RWPE2 (cell line): ENCODE results near the gene EXOSC7.
"Not testable (repeated sequence)": the region's sequence is repeated elsewhere in the genome, so short reads cannot be mapped to it uniquely, and the experiment has no call there.

Source experiments
- ATAC-seq: fragments of 200-7000 bp; cut with Tn5 transposase; 3 replicates; pipeline ENCODE4 v1.9.1; 2021; ENCODE audit warnings: low read depth
- DNase-seq: peaks from one replicate; pipeline ENCODE4 v3.0.0-alpha.2; 2020; ENCODE audit warnings: low spot score
- H3K27ac ChIP-seq: fragments of 450-650 bp; 2 replicates; pipeline ENCODE4 v1.5.1; 2017; ENCODE audit warnings: mild to moderate bottlenecking; ENCODE audit not compliant: poor library complexity, severe bottlenecking
- H3K27me3 ChIP-seq: fragments of 250-450 bp; sonication (Bioruptor Pico); 2 replicates; pipeline ENCODE4 v1.5.1; 2021; ENCODE audit warnings: mild to moderate bottlenecking, moderate library complexity; ENCODE audit not compliant: insufficient read depth, poor library complexity, severe bottlenecking
- H3K36me3 ChIP-seq: fragments of 250-450 bp; sonication (Bioruptor Pico); 2 replicates; pipeline ENCODE4 v1.5.1; 2020; ENCODE audit warnings: low read depth, mild to moderate bottlenecking, moderate library complexity
- H3K4me1 ChIP-seq: fragments of 250-450 bp; sonication (Bioruptor Pico); 2 replicates; pipeline ENCODE4 v1.5.1; 2021; ENCODE audit warnings: mild to moderate bottlenecking, moderate library complexity; ENCODE audit not compliant: insufficient read depth, poor library complexity, severe bottlenecking
- H3K4me3 ChIP-seq: fragments of 250-450 bp; sonication (Bioruptor Pico); 2 replicates; pipeline ENCODE4 v1.5.1; 2021; ENCODE audit warnings: mild to moderate bottlenecking, moderate library complexity; ENCODE audit not compliant: severe bottlenecking
- H3K9me3 ChIP-seq: fragments of 250-450 bp; sonication (Bioruptor Pico); 2 replicates; pipeline ENCODE4 v1.5.1; 2021; ENCODE audit warnings: mild to moderate bottlenecking, moderate library complexity; ENCODE audit not compliant: severe bottlenecking
- TF ChIP-seq, protein P1 (sequence below): fragments of 450-650 bp; IDR thresholded peaks from one replicate; pipeline ENCODE4 v1.5.1; 2017; ENCODE audit warnings: mild to moderate bottlenecking, moderate library complexity; ENCODE audit not compliant: poor library complexity, severe bottlenecking

EXOSC7 gene

DNA sequence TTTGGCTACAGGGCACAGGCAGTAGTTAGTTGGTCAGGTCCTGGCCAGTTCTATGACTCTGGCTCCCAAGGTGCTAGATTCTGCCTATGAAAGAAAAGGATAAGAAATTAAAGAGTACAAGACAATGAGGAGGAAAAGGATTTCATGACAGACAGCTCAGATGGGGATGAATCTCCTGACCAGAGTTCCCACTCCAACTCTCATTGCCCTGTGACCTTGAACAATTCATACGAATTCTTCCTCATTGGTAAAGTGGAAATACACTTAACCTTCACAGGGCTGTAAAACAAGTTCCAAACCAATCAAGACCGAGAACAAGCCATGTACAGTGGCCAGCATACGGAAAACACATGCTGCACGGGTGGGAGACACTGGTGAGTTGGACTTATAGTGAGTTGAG is 73.8 kb downstream of the EXOSC7 start:
- DNase-seq (no peak), ATAC-seq (no peak)
- Histone ChIP-seq H3K4me3 (no peak overlapping the region), H3K4me1 (peaks cover 13% of the 10 kb centered on the region), H3K27ac (no peak overlapping the region), H3K36me3 (no peaks in the 10 kb centered on the region), H3K27me3 (no peaks in the 10 kb centered on the region), H3K9me3 (no peaks in the 10 kb centered on the region)
- TF ChIP-seq, protein P1, sequence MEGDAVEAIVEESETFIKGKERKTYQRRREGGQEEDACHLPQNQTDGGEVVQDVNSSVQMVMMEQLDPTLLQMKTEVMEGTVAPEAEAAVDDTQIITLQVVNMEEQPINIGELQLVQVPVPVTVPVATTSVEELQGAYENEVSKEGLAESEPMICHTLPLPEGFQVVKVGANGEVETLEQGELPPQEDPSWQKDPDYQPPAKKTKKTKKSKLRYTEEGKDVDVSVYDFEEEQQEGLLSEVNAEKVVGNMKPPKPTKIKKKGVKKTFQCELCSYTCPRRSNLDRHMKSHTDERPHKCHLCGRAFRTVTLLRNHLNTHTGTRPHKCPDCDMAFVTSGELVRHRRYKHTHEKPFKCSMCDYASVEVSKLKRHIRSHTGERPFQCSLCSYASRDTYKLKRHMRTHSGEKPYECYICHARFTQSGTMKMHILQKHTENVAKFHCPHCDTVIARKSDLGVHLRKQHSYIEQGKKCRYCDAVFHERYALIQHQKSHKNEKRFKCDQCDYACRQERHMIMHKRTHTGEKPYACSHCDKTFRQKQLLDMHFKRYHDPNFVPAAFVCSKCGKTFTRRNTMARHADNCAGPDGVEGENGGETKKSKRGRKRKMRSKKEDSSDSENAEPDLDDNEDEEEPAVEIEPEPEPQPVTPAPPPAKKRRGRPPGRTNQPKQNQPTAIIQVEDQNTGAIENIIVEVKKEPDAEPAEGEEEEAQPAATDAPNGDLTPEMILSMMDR, result no peak

DNA sequence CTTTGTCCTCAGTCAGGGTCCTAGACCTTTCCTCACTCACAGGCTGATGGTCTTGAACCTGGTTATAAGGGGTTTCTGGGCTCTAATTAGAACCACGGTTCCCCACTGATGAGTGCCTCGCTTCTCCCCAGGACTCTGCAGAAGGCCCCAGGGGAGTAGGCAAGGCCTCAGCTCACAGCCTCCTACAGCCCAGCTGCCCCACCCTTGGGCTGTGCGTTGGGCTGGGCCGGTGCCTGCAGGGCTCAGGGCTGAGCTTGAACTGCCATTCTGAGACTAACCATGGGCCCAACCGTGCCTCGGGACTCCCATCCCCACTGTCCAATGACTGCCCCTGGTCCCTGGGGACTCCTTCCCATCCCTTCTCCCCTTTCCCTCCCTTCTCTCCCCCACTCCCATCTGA is 75.6 kb downstream of the EXOSC7 start:
- H3K27me3 ChIP-seq, result no peaks in the 10 kb centered on the region
- H3K27ac ChIP-seq, result no peak overlapping the region
- no peaks in the 10 kb centered on the region for H3K9me3 ChIP-seq
- H3K36me3 ChIP-seq, result no peaks in the 10 kb centered on the region
- no peak for ATAC-seq
- peaks cover 31% of the 10 kb centered on the region for H3K4me1 ChIP-seq
- TF ChIP-seq, protein P1, result no peak
- DNase-seq, result no peak
- no peak overlapping the region for H3K4me3 ChIP-seq

GRCh38 chr3:45053805-45054195 is 77.8 kb downstream of the EXOSC7 start:
- DNase-seq, result not testable (repeated sequence)
- H3K27ac ChIP-seq, result peak overlapping the region; percentile 64

DNA sequence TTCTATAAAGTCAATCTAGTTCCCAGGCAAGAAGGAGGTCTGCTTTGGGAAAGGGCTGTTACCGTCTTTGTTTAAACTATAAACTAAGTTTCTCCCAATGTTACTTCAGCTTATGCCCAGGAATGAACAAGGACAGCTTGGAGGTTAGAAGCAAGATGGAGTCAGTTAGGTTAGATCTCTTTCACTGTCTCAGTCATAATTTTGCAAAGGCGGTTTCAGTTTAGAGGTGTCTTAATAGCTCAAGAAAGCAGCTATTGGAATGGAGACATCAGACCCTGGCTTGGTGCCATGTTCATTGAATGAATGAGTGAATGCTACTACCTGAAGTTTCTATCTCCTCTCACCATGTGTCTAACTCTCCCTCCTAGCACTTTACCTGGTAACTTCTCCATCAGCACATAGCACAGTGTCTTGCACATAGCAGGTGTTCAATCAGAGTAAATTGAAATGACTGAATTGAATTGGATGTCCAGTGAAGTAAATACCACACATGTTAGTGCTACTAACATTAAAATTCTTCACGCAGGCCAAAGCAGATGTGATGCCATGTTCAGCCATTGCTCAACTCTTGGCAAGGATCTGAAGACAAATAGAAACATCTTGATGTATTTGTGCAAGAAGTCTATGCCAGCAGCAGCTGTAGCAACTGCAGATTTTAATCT is 78.3 kb downstream of the EXOSC7 start:
- ATAC-seq, result peak; percentile 63

More at GRCh38 chr3:45053805-45054195, 77.8 kb downstream of the EXOSC7 start:
- not testable (repeated sequence) for ATAC-seq, H3K27me3 ChIP-seq, H3K36me3 ChIP-seq, H3K9me3 ChIP-seq, H3K4me3 ChIP-seq
- H3K4me1 ChIP-seq, result peaks cover 45% of the 10 kb centered on the region

DNA sequence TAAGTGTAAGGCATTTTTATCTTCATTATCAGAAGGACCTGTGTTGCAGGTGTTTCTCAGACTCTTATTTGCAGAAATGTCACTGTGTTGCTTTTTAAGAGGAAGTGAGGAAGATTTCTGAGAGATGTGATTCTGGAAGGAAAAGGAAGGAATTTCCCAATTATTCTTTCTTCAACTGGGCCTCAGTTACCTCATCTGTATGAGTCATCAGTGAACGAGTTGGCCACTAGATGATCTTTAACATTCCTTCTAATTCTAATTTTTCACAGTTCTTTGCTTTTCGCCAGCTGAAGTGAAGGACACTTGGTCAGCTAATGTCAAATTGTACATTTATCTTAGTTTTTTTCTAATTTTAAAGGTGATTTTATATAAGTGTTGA is 79.0 kb downstream of the EXOSC7 start:
- TF ChIP-seq, protein P1, result no peak
- Histone ChIP-seq H3K9me3 (no peaks in the 10 kb centered on the region), H3K4me3 (no peak overlapping the region), H3K4me1 (peaks cover 45% of the 10 kb centered on the region), H3K27ac (peak overlapping the region; percentile 64), H3K27me3 (no peaks in the 10 kb centered on the region), H3K36me3 (no peaks in the 10 kb centered on the region)
- DNase-seq (no peak), ATAC-seq (peak; percentile 37; the same call in 1 of the 3 replicates)

More for the DNA sequence above, 78.3 kb downstream of the EXOSC7 start:
- Histone ChIP-seq H3K4me1 (peaks cover 45% of the 10 kb centered on the region), H3K36me3 (no peaks in the 10 kb centered on the region), H3K27me3 (no peaks in the 10 kb centered on the region), H3K4me3 (no peak overlapping the region), H3K9me3 (no peaks in the 10 kb centered on the region), H3K27ac (peak overlapping the region; percentile 64)
- TF ChIP-seq, protein P1, result no peak
- no peak for DNase-seq
